HEK293 (cell line): ENCODE data around the gene FANCL.

ENCODE experiments used
- ZBTB1 ChIP-seq: fragments of 450-650 bp; formaldehyde crosslinking; IDR thresholded peaks from 2 replicates; pipeline ENCODE4 v1.5.1; 2016; ENCODE audit warnings: missing biosample characterization, missing genetic modification characterization
- ZNF654 ChIP-seq: fragments of 450-650 bp; formaldehyde crosslinking; IDR thresholded peaks from 2 replicates; pipeline ENCODE4 v1.5.1; 2016; ENCODE audit warnings: low read depth, missing biosample characterization, missing genetic modification characterization
- TF ChIP-seq, protein P1 (sequence below): fragments of 450-650 bp; formaldehyde crosslinking; IDR thresholded peaks from 2 replicates; pipeline ENCODE4 v1.5.1; 2016; ENCODE audit warnings: missing biosample characterization, missing genetic modification characterization

DNA sequence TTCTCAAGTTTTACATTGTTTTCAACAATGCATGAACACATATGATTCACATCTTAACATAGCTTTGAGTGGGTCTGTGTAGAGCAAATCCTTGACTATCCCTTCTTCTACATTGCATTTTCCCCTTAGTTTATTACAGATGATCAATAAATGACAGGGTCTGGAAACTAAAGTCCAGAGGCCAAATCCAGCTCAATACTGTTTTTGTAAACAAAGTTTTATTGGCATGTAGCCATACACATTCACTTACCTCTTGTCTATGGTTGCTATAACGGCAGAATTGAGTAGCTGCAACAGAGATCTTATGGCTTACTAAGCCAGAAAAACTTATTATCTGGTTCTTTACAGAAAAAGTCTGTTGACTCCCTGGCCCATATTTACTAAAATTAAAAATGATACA, 12.8 kb downstream of the FANCL start:
- no peak for TF ChIP-seq ZBTB1 (tag by site-specific recombination)
- TF ChIP-seq, protein P1, sequence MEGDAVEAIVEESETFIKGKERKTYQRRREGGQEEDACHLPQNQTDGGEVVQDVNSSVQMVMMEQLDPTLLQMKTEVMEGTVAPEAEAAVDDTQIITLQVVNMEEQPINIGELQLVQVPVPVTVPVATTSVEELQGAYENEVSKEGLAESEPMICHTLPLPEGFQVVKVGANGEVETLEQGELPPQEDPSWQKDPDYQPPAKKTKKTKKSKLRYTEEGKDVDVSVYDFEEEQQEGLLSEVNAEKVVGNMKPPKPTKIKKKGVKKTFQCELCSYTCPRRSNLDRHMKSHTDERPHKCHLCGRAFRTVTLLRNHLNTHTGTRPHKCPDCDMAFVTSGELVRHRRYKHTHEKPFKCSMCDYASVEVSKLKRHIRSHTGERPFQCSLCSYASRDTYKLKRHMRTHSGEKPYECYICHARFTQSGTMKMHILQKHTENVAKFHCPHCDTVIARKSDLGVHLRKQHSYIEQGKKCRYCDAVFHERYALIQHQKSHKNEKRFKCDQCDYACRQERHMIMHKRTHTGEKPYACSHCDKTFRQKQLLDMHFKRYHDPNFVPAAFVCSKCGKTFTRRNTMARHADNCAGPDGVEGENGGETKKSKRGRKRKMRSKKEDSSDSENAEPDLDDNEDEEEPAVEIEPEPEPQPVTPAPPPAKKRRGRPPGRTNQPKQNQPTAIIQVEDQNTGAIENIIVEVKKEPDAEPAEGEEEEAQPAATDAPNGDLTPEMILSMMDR (tag by site-specific recombination): no peak
- TF ChIP-seq ZNF654 (tag by site-specific recombination): no peak
